Measurements from ENCODE around the gene SIK3. TPM values are rescaled to one million over a fixed set of nuclear protein-coding genes. Genes with fewer than 3 reads are reported as not detected.

Gene SIK3
- polyA plus RNA-seq (2011; rRNA removed), result 5.3 and 7.3 TPM in 2 replicates
- 19.1 and 19.3 TPM in 2 replicates for polyA minus RNA-seq (2011; rRNA and poly(A)+ RNA removed)

DNA sequence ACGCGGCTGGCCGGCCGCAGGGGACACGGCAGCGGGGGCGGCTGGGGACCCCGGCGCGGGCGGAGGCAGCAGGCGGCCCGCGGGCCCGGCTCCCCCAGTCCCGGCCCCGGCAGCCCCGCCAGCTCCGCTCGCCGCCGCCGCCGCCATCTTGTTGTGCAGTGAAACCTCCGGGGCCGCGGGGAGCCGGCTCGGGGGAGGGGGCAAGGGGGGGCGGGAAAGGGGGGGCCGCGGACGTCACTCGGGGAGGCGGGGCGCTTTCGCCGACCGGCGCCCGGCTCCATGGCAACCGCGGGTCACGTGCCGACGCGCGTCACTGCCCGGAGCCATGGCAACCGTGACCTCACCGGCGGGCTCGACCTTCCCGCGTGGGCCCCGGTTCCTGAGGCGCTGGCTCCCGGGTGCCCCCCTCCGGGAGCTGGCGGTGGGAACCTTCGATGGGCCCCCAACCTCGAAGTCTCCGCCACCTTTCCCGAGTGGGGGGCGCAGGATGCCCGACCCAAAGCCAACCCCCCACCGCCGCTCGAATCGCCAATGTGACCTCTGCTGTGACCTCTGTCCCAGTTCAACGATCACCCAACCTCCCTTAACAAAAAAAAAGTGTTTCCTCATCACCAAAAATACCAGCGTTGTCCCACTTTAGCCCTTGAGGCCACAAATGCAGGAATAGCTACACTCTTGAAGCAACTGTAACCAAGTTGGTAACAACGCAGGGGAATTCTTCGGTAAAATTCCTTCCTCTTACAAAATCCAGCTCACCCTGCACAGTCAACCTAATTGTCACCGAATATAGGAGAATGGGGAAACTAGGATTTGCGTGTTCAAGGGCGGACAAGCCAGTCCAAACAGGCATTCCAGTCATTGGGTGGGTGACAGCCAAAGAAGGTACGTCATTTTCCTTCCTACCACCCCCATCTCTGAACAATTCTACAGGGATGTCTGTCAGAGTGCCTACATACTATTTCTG, at the start of gene SIK3:
Gene SIK3, minus strand, starts transcription at position 160 of the 964 bp plus-strand sequence. Its CDS starts 13 bp downstream, at position 147.
- no peaks in the 10 kb centered on the region for H3K27me3 ChIP-seq (ENCODE audit: control insufficient read depth, insufficient read depth, low read length)
- TF ChIP-seq, protein P1, sequence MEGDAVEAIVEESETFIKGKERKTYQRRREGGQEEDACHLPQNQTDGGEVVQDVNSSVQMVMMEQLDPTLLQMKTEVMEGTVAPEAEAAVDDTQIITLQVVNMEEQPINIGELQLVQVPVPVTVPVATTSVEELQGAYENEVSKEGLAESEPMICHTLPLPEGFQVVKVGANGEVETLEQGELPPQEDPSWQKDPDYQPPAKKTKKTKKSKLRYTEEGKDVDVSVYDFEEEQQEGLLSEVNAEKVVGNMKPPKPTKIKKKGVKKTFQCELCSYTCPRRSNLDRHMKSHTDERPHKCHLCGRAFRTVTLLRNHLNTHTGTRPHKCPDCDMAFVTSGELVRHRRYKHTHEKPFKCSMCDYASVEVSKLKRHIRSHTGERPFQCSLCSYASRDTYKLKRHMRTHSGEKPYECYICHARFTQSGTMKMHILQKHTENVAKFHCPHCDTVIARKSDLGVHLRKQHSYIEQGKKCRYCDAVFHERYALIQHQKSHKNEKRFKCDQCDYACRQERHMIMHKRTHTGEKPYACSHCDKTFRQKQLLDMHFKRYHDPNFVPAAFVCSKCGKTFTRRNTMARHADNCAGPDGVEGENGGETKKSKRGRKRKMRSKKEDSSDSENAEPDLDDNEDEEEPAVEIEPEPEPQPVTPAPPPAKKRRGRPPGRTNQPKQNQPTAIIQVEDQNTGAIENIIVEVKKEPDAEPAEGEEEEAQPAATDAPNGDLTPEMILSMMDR (IDR thresholded peaks at IDR 0.05; ENCODE audit: insufficient read depth, low read depth, low read length), result peak; percentile 48
- POLR2A ChIA-PET, result interaction anchor here (0.6 to 0.7 kb wide), 2 partner anchors 81 to 323 kb away, joined by 3 to 6 read pairs; no protein-coding TSS in a partner anchor
- DNase-seq (ENCODE audit: low read depth), result peak; percentile 45
- H3K4me3 ChIP-seq (ENCODE audit: low read depth, low read length), result peak within 1 kb of the TSS; percentile 82
- H3K36me3 ChIP-seq (ENCODE audit: control insufficient read depth, insufficient read depth, low read length), result no peaks in the 10 kb centered on the region
- CTCF ChIA-PET, result interaction anchor here (0.5 to 3.8 kb wide), 23 partner anchors 24 to 315 kb away, joined by 3 to 41 read pairs (median 3); partner anchors contain the start of gene APOA5

GRCh38 chr11:117146521-117146920, 48.3 kb upstream of the SIK3 start:
- TF ChIP-seq, protein P1 (IDR thresholded peaks at IDR 0.05; ENCODE audit: insufficient read depth, low read depth, low read length), result no peak
- ChIA-PET POLR2A (no interaction called here), CTCF (interaction anchor here (1.1 to 1.2 kb wide), 3 partner anchors 26 to 404 kb away, joined by 3 to 5 read pairs (median 4); no protein-coding TSS in a partner anchor)
- H3K4me3 ChIP-seq (ENCODE audit: low read depth, low read length), result no peak overlapping the region
- H3K36me3 ChIP-seq (ENCODE audit: control insufficient read depth, insufficient read depth, low read length), result peaks cover 3% of the 10 kb centered on the region; the same call in 1 of the 2 replicates
- no peaks in the 10 kb centered on the region for H3K27me3 ChIP-seq (ENCODE audit: control insufficient read depth, insufficient read depth, low read length)
- DNase-seq (ENCODE audit: low read depth), result no peak

- no peak for DNase-seq (ENCODE audit: low read depth)
- no peaks in the 10 kb centered on the region for H3K27me3 ChIP-seq (ENCODE audit: control insufficient read depth, insufficient read depth, low read length)
- peaks cover 3% of the 10 kb centered on the region; the same call in 1 of the 2 replicates for H3K36me3 ChIP-seq (ENCODE audit: control insufficient read depth, insufficient read depth, low read length)
- ChIA-PET POLR2A (no interaction called here), CTCF (interaction anchor here (1.1 to 2.1 kb wide), 7 partner anchors 27 to 403 kb away, joined by 3 to 6 read pairs (median 4); partner anchors contain the start of genes APOA5, PCSK7 and RNF214)
- TF ChIP-seq, protein P1 (IDR thresholded peaks at IDR 0.05; ENCODE audit: insufficient read depth, low read depth, low read length), result 0 out of 2 replicates have a peak, but pooled peaks have one; percentile 20
- H3K4me3 ChIP-seq (ENCODE audit: low read depth, low read length), result peak overlapping the region; percentile 60
Measured at GRCh38 chr11:117145393-117145761, 47.1 kb upstream of the SIK3 start.

DNA sequence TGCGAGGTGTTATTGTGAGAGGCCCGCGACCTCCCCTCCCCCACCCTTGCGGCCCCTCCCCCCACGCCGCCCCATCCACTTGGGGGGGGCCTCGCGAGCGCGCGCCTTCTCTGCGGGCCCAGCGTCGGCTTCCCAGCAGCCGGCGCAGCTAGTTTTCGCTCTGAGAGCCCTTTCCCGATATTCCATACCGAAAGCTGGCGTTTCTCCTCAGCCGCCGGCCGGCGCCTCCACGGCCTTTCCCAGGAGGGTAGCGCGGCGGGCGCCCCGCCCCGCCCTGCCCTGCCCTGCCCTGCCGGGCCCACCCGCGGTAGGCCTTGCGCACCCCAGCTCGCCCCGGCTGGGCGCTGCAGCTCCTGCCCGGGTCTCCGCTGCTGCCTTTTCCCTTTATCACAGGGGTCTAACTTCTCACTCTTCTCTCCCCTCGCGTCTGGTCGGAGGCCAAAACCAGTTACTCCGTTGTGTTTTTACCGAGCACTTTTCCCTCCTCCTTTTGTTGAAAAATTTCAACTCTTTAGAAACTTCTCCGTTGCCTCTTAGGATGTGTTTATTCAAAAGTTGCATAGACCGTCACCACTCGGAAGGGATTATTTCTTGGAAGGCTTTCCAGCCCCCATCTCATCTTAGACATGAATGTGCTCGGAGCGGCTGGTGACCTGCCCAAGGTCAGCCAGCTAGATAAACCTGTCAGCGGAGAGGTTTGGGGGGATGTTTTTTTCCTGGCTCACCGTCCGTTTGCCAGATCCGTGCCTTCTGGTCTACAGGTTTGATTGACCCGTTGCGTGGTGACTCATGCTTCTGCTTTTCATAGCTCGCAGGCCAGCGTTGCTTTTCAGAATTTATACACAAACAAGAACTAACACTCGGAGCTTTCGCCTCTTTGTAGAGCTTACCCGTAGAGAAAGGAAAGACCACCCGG, 46.5 kb upstream of the SIK3 start:
- TF ChIP-seq, protein P1 (IDR thresholded peaks at IDR 0.05; ENCODE audit: insufficient read depth, low read depth, low read length), result no peak
- Histone ChIP-seq H3K4me3 (ENCODE audit: low read depth, low read length) (peak overlapping the region; percentile 60), H3K36me3 (ENCODE audit: control insufficient read depth, insufficient read depth, low read length) (peaks cover 3% of the 10 kb centered on the region; the same call in 1 of the 2 replicates), H3K27me3 (ENCODE audit: control insufficient read depth, insufficient read depth, low read length) (no peaks in the 10 kb centered on the region)
- peak; percentile 23 for DNase-seq (ENCODE audit: low read depth)
- POLR2A ChIA-PET, result interaction anchor here (0.7 kb wide), 1 partner anchor 34 kb away, joined by 3 read pairs; the partner anchor contains the start of gene SIDT2
- CTCF ChIA-PET, result interaction anchor here (0.6 to 2.1 kb wide), 12 partner anchors 11 to 490 kb away, joined by 3 to 6 read pairs (median 3); partner anchors contain the start of genes APOA5, PCSK7 and RNF214

Measured in BJ (cell line).